AG09319 (cell line): ENCODE results near the gene UBE2D1.

Experiments used
- DNase-seq: peaks from one replicate; pipeline ENCODE4 v3.0.0-alpha.2; 2010; ENCODE audit warnings: low read depth; ENCODE audit errors: extremely low read depth
- TF ChIP-seq, protein P1 (sequence below): IDR thresholded peaks from 2 replicates; pipeline ENCODE4 v1.5.1; 2011; ENCODE audit warnings: low read depth, mild to moderate bottlenecking, inconsistent platforms, low read length, moderate library complexity

UBE2D1 gene

DNA sequence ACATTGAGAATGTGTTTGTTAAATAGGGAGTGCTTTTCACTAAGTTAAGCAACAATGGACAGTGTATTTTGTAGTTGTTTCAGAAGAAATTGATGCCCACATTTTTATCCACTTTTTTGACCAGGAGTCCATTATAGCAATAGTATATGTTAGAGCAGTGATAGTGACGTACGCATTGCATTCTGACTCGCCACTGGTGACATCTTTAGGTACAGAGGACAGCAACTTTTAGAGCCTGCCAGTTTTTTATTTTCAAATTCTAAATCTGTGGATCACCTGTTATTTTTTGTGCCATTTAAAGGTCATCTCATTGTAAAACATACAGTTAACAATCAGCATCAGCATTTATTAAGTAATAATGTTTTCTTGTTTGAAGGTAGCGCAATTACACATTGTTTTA lies 1.4 kb downstream of the UBE2D1 start:
- no peak for DNase-seq
- TF ChIP-seq, protein P1, sequence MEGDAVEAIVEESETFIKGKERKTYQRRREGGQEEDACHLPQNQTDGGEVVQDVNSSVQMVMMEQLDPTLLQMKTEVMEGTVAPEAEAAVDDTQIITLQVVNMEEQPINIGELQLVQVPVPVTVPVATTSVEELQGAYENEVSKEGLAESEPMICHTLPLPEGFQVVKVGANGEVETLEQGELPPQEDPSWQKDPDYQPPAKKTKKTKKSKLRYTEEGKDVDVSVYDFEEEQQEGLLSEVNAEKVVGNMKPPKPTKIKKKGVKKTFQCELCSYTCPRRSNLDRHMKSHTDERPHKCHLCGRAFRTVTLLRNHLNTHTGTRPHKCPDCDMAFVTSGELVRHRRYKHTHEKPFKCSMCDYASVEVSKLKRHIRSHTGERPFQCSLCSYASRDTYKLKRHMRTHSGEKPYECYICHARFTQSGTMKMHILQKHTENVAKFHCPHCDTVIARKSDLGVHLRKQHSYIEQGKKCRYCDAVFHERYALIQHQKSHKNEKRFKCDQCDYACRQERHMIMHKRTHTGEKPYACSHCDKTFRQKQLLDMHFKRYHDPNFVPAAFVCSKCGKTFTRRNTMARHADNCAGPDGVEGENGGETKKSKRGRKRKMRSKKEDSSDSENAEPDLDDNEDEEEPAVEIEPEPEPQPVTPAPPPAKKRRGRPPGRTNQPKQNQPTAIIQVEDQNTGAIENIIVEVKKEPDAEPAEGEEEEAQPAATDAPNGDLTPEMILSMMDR = no peak

DNA sequence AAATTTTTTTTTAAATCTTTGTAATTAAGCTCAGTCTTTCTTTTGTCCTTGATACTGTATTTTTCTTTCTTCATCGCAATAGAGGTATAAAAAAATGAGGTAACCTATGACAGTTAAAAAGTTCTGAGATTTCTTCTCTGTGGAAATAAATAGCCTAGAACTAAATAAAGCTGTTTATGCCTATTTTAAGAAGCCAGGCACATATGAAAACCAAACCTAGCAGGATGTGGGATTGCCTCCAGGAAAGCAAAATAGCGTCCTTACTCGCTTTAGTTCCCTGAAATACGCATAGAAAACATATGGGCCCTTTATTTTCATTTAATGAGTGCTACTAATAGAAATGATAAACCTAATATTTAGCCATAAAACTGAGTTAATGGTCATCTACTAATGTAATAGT lies 6.6 kb downstream of the UBE2D1 start:
- TF ChIP-seq, protein P1 = no peak
- DNase-seq = no peak

DNA sequence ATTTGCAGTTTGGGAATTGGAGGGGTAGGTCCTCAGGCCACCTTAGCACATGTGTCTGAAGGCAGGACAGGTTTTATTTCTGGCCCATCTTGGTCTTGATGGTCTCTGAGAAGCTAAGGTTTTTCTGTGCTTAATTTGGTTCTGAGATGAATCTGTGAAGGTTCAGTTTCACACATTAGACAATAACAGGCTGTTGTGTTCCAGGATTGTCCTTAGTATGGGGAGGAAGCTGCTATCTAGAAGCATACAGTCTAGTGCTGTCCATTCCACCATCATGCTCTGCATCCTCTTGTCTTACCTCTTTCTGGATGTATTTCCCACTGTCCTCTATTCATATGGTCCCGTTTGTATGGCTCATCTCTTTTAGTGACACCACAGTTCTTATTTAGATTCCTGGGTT lies 7.1 kb downstream of the UBE2D1 start:
- no peak for DNase-seq
- TF ChIP-seq, protein P1 = no peak

DNA sequence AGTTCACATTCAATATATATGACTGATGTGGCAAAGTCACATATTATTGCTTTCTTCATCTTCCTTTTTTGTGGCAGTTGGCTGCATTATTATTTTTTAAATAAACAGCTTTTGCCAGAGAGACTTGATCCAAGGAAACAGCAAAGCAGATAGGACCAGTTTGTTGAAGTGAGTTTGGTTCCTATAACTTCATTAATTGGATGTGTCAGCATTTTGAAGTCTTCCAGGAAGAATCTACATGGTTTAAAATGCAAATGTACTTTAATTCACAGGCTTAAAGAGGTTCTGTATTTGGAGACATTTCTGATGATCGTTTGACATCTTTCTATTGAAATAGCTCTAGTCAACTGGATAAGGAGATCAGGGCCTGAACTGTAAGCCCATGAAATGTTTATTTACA lies 13.2 kb downstream of the UBE2D1 start:
- DNase-seq = no peak
- TF ChIP-seq, protein P1 = no peak

DNA sequence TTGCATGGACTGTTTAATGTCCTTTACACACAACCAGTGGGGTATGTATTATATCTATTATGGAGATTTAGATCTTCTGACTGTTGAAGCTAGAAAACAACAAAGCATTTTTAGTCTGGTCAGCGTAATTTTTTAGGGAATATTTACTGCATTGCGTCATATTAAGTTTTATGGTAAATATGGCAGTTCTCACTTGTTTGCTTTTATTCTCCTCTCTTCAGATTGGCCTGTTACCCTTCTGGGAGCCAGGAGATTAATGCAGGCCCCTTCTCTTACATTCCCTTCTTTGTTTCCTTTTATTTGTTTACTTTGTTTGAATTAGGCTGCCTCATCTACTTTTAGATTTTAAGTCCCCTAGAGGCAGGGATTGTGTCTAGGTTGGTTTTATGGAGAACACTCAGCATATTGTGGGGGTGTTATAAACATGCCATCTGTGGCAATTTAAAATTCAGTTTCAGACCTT lies 13.8 kb downstream of the UBE2D1 start:
- DNase-seq = no peak
- TF ChIP-seq, protein P1 = no peak

DNA sequence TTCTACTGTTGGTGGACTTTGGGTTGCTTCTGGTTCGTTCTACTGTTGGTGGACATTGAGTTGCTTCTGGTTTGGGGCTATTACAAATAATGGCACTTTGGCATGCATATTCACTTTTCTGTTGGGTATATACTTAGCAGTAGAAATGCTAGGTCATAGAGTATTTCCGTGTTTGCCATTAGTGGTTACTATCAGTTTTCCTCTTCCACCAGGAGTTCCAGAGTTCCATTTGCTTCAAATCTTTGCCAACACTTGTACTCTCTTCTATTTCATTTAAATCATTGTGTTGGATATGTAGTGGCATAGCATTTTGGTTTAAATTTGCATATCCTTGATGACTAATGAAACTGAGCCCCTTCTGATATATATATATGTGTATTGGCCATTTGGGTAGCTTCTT lies 15.2 kb downstream of the UBE2D1 start:
- no peak for DNase-seq
- TF ChIP-seq, protein P1 = no peak

DNA sequence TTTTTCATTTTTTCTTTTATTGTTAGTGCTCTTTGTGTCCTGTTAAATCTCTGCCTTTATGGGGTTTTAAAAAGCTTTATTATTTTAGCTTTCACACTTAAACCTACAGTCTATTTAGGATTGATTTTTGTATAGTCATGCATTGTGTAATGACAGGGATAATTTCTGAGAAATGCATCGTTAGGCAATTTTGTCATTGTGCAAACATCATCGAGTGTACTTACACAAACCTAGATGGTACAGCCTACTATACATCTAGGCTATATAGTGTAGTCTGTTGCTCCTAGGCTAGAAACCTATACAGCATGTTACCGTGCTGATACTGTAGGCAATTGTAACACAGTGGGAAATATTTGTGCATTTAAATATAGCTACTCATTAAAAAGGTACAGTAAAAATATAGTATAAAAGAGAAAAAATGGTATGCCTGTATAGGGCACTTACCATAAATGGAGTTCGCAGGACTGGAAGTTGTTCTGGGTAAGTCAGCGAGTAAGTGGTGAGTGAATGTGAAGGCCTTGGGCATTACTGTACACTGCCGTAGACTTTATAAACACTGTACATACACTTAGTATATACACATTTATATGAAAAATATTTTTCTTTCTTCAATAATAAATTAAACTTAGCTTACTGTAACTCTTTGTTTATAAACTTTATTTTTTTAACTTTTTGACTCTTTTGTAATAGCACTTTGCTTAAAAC lies 16.0 kb downstream of the UBE2D1 start:
- DNase-seq = no peak
- TF ChIP-seq, protein P1 = no peak
